Glomerular endothelial cell (primary cell): ENCODE measurements around the gene ANXA7. TPM values are rescaled to one million over a fixed set of nuclear protein-coding genes. Genes with fewer than 3 reads are reported as not detected.
"Not testable (repeated sequence)": the region's sequence is repeated elsewhere in the genome, so short reads cannot be mapped to it uniquely, and the experiment has no call there.

Source experiments
- DNase-seq: peaks from one replicate; pipeline ENCODE4 v3.0.0-alpha.2; 2011; ENCODE audit warnings: low read depth, low spot score; ENCODE audit errors: extremely low read depth
- total RNA-seq: library from RNA; depleted of rRNA; stranded (reverse); fragments of >200 nt; gene quantifications from 2 replicates; pipeline ENCODE4 v1.2.3, GENCODE V29; 2015

Gene ANXA7
- total RNA-seq, 1 donor from 2014 or later = 76.1 TPM

DNA sequence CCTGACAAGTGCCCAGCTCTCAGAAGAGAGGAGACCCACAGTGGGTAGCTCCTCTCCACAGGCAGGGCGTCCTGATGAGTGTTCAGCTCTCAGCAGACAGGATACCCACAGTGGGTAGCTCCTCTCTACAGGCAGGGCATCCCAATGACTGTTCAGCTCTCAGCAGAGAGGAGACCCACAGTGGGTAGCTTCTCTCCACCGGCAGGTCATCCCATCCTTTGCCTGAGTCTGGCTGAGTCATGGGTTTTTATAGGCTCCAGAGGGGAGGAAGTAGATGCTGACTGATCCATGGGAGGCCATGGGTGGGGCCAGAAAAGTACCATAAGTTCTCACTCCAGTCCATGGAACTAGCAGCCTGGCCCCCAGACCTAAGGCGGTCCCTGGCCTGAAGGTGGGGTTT lies 73.7 kb downstream of the ANXA7 start:
- no peak for DNase-seq

DNA sequence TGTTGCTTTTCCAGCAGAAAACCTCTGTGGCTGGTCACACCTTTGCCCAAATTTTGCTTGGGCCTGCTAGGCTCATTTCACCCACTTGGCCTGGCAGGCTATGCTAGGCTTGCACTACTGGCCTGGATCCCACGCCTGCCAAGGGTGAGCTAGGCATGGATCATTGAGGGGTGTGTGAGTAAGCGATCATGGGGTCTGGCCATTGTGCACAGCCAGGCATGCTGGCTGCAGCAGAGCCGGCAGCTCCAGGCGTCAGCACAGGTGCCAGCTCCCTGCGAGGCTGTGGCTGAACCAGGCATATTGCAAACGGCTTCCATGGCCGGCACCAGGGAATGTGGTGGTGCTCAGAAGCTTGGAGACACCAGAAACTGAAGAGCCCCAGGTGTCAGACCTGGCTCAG lies 74.4 kb downstream of the ANXA7 start:
- no peak for DNase-seq

GRCh38 chr10:73338801-73339368 lies 75.0 kb downstream of the ANXA7 start:
- no peak for DNase-seq

- no peak for DNase-seq
Observed at GRCh38 chr10:73333202-73333601, 80.7 kb downstream of the ANXA7 start.

GRCh38 chr10:73332379-73332778 lies 81.5 kb downstream of the ANXA7 start:
- no peak for DNase-seq

GRCh38 chr10:73328523-73328922 lies 85.3 kb downstream of the ANXA7 start:
- DNase-seq = not testable (repeated sequence)

GRCh38 chr10:73325290-73325689 lies 88.6 kb downstream of the ANXA7 start:
- not testable (repeated sequence) for DNase-seq

Other genes with a start within 250 kb of the ANXA7 start
- 38.4 and 41.2 TPM in 2 replicates for gene ECD, start 246.1 kb downstream of the ANXA7 start, total RNA-seq
- 15.0 and 16.5 TPM in 2 replicates for gene FAM149B1, start 245.9 kb downstream of the ANXA7 start, total RNA-seq
- gene DNAJC9, start 166.8 kb downstream of the ANXA7 start, total RNA-seq = 19.3 and 26.1 TPM in 2 replicates
- 46.3 and 48.6 TPM in 2 replicates for gene MRPS16, start 161.4 kb downstream of the ANXA7 start, total RNA-seq
- 0.39 and 0.41 TPM in 2 replicates for gene CFAP70, start 55.2 kb downstream of the ANXA7 start, total RNA-seq
- 1.3 and 2.4 TPM in 2 replicates for gene MSS51, start 19.5 kb upstream of the ANXA7 start, total RNA-seq
- 22.9 and 31.4 TPM in 2 replicates for gene PPP3CB, start 82.0 kb upstream of the ANXA7 start, total RNA-seq
- gene USP54, start 177.3 kb upstream of the ANXA7 start, total RNA-seq = 9.7 and 16.4 TPM in 2 replicates
- not detected in 2 replicates for gene MYOZ1, start 227.4 kb upstream of the ANXA7 start, total RNA-seq
- not detected in 2 replicates for gene SYNPO2L, start 242.0 kb upstream of the ANXA7 start, total RNA-seq